Measurements from ENCODE around the gene LDLRAD2.
"Not testable (repeated sequence)": the region's sequence is repeated elsewhere in the genome, so short reads cannot be mapped to it uniquely, and the experiment has no call there.

The LDLRAD2 gene

DNA sequence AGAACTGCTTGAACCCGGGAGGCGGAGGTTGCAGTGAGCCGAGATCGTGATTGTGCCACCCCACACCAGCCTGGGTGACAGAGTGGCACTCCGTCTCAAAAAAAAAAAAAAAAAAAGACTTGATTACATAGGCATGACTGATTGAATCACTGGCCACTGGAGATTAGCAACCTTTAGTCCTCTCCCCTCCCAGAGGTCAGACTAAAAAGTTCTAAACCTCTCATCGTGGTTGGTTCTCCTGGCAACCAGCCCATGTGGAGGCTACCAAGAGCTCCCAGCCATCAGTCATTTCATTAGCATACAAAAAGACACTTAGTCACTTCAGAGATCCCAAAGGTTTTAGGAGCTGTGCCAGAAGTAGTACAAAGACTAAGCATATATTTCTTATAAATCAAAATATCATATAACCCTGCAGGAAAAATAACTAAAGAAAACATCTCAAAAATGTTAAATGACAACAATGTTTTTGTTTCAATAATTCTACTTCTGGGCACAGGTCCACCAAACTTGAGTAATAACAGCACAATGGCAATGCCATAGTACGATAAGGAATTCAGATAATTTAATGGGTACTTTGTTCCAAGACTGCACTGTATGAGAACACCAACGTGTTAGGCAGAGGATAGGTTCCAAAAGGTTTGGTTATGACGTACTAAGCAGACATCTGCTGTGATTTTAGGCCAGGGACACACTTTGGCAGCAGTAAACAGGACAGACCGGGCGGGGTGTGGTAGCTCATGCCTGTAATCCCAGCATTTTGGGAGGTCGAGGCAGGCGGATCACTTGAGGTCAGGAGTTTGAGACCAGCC, 47.2 kb upstream of the LDLRAD2 start:
- TF ChIP-seq, protein P1, sequence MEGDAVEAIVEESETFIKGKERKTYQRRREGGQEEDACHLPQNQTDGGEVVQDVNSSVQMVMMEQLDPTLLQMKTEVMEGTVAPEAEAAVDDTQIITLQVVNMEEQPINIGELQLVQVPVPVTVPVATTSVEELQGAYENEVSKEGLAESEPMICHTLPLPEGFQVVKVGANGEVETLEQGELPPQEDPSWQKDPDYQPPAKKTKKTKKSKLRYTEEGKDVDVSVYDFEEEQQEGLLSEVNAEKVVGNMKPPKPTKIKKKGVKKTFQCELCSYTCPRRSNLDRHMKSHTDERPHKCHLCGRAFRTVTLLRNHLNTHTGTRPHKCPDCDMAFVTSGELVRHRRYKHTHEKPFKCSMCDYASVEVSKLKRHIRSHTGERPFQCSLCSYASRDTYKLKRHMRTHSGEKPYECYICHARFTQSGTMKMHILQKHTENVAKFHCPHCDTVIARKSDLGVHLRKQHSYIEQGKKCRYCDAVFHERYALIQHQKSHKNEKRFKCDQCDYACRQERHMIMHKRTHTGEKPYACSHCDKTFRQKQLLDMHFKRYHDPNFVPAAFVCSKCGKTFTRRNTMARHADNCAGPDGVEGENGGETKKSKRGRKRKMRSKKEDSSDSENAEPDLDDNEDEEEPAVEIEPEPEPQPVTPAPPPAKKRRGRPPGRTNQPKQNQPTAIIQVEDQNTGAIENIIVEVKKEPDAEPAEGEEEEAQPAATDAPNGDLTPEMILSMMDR (IDR thresholded peaks at IDR 0.05; ENCODE audit: low read depth, low read length): no peak
- no peak for TF ChIP-seq EZH2phosphoT487 (IDR thresholded peaks at IDR 0.05; ENCODE audit: low read depth)
- H3K79me2 ChIP-seq (ENCODE audit: low read length): peaks cover 100% of the 10 kb centered on the region
- H3K4me3 ChIP-seq (ENCODE audit: low read length): no peak overlapping the region
- no peak overlapping the region for H3K4me2 ChIP-seq (ENCODE audit: low read length)
- no peak overlapping the region for H3K27ac ChIP-seq (ENCODE audit: low read length)
- H2AFZ ChIP-seq (ENCODE audit: low read depth, low read length): no peak overlapping the region
- H3K27me3 ChIP-seq (ENCODE audit: low read depth, low read length): no peaks in the 10 kb centered on the region
- peaks cover 26% of the 10 kb centered on the region for H3K4me1 ChIP-seq (ENCODE audit: low read length)
- H3K9me3 ChIP-seq (ENCODE audit: insufficient read depth, low read length): no peaks in the 10 kb centered on the region
- no peaks in the 10 kb centered on the region for H3K36me3 ChIP-seq (replicated peaks; ENCODE audit: low read depth, low read length)
- no peak overlapping the region for H3K9ac ChIP-seq (ENCODE audit: low read length)
- peaks cover 93% of the 10 kb centered on the region for H4K20me1 ChIP-seq (ENCODE audit: insufficient read depth, low read length)

GRCh38 chr1:21766210-21766609, 45.9 kb upstream of the LDLRAD2 start:
- TF ChIP-seq EZH2phosphoT487 (IDR thresholded peaks at IDR 0.05; ENCODE audit: low read depth): no peak
- TF ChIP-seq, protein P1 (IDR thresholded peaks at IDR 0.05; ENCODE audit: low read depth, low read length): no peak
- peak overlapping the region; percentile 31 for H3K4me2 ChIP-seq (ENCODE audit: low read length)
- H3K79me2 ChIP-seq (ENCODE audit: low read length): peaks cover 99% of the 10 kb centered on the region
- H3K27ac ChIP-seq (ENCODE audit: low read length): no peak overlapping the region
- no peak overlapping the region for H3K4me3 ChIP-seq (ENCODE audit: low read length)
- H3K4me1 ChIP-seq (ENCODE audit: low read length): peaks cover 23% of the 10 kb centered on the region
- no peak overlapping the region for H2AFZ ChIP-seq (ENCODE audit: low read depth, low read length)
- no peaks in the 10 kb centered on the region for H3K36me3 ChIP-seq (replicated peaks; ENCODE audit: low read depth, low read length)
- H3K9ac ChIP-seq (ENCODE audit: low read length): no peak overlapping the region
- no peaks in the 10 kb centered on the region for H3K9me3 ChIP-seq (ENCODE audit: insufficient read depth, low read length)
- peaks cover 95% of the 10 kb centered on the region for H4K20me1 ChIP-seq (ENCODE audit: insufficient read depth, low read length)
- no peaks in the 10 kb centered on the region for H3K27me3 ChIP-seq (ENCODE audit: low read depth, low read length)

GRCh38 chr1:21767106-21767505, 45.0 kb upstream of the LDLRAD2 start:
- H3K79me2 ChIP-seq (ENCODE audit: low read length): peaks cover 98% of the 10 kb centered on the region
- H3K4me3 ChIP-seq (ENCODE audit: low read length); H3K27ac ChIP-seq (ENCODE audit: low read length); H3K36me3 ChIP-seq (replicated peaks; ENCODE audit: low read depth, low read length); H3K4me2 ChIP-seq (ENCODE audit: low read length); H2AFZ ChIP-seq (ENCODE audit: low read depth, low read length); H3K27me3 ChIP-seq (ENCODE audit: low read depth, low read length); H3K9ac ChIP-seq (ENCODE audit: low read length); H3K9me3 ChIP-seq (ENCODE audit: insufficient read depth, low read length): not testable (repeated sequence)
- peaks cover 94% of the 10 kb centered on the region for H4K20me1 ChIP-seq (ENCODE audit: insufficient read depth, low read length)
- H3K4me1 ChIP-seq (ENCODE audit: low read length): peaks cover 16% of the 10 kb centered on the region

DNA sequence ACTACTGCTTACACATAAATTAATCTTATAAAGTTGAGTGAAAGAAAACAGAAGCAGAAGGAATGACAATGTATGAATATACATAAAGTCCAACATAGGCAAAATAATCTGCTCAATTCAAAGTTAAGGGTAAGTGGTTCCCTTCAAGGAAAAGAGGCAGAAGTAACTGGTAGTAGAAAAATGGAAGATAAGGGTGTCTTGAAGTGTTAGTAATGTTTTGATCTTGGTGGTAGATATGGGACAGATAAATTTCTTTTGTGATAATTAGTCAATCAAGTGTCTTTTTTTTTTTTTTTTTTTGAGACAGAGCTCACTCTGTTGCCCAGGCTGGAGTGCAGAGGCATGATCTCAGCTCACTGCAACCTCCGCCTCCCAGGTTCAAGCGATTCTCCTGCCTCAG, 41.9 kb upstream of the LDLRAD2 start:
- Histone ChIP-seq H3K9ac (ENCODE audit: low read length) (no peak overlapping the region), H4K20me1 (ENCODE audit: insufficient read depth, low read length) (peaks cover 88% of the 10 kb centered on the region), H3K4me2 (ENCODE audit: low read length) (no peak overlapping the region), H3K4me1 (ENCODE audit: low read length) (peaks cover 12% of the 10 kb centered on the region), H3K9me3 (ENCODE audit: insufficient read depth, low read length) (no peaks in the 10 kb centered on the region), H2AFZ (ENCODE audit: low read depth, low read length) (no peak overlapping the region), H3K36me3 (replicated peaks; ENCODE audit: low read depth, low read length) (no peaks in the 10 kb centered on the region), H3K79me2 (ENCODE audit: low read length) (peaks cover 98% of the 10 kb centered on the region), H3K27ac (ENCODE audit: low read length) (no peak overlapping the region), H3K4me3 (ENCODE audit: low read length) (no peak overlapping the region), H3K27me3 (ENCODE audit: low read depth, low read length) (no peaks in the 10 kb centered on the region)
- no peak for TF ChIP-seq EZH2phosphoT487 (IDR thresholded peaks at IDR 0.05; ENCODE audit: low read depth)
- TF ChIP-seq, protein P1 (IDR thresholded peaks at IDR 0.05; ENCODE audit: low read depth, low read length): no peak

- not testable (repeated sequence) for H3K4me2 ChIP-seq (ENCODE audit: low read length); H3K9ac ChIP-seq (ENCODE audit: low read length); H3K9me3 ChIP-seq (ENCODE audit: insufficient read depth, low read length); H3K4me3 ChIP-seq (ENCODE audit: low read length); H2AFZ ChIP-seq (ENCODE audit: low read depth, low read length); H3K27ac ChIP-seq (ENCODE audit: low read length); H3K36me3 ChIP-seq (replicated peaks; ENCODE audit: low read depth, low read length); H3K27me3 ChIP-seq (ENCODE audit: low read depth, low read length)
- peaks cover 12% of the 10 kb centered on the region for H3K4me1 ChIP-seq (ENCODE audit: low read length)
- peaks cover 98% of the 10 kb centered on the region for H3K79me2 ChIP-seq (ENCODE audit: low read length)
- H4K20me1 ChIP-seq (ENCODE audit: insufficient read depth, low read length): peaks cover 88% of the 10 kb centered on the region
Observed at GRCh38 chr1:21770602-21771001, 41.5 kb upstream of the LDLRAD2 start.

- H3K9me3 ChIP-seq (ENCODE audit: insufficient read depth, low read length); H3K4me2 ChIP-seq (ENCODE audit: low read length); H3K36me3 ChIP-seq (replicated peaks; ENCODE audit: low read depth, low read length); H3K4me3 ChIP-seq (ENCODE audit: low read length); H3K9ac ChIP-seq (ENCODE audit: low read length); H3K27me3 ChIP-seq (ENCODE audit: low read depth, low read length); H3K27ac ChIP-seq (ENCODE audit: low read length); H3K4me1 ChIP-seq (ENCODE audit: low read length); H2AFZ ChIP-seq (ENCODE audit: low read depth, low read length): not testable (repeated sequence)
- Histone ChIP-seq H4K20me1 (ENCODE audit: insufficient read depth, low read length) (peaks cover 87% of the 10 kb centered on the region), H3K79me2 (ENCODE audit: low read length) (peaks cover 98% of the 10 kb centered on the region)
Observed at GRCh38 chr1:21771672-21772071, 40.4 kb upstream of the LDLRAD2 start.

Data from OCI-LY3 (cell line).